Prostate gland (tissue), 2 donors: Measurements from ENCODE around the gene CFAP90. TPM values are rescaled to one million over a fixed set of nuclear protein-coding genes. Genes with fewer than 3 reads are reported as not detected.
A peak's percentile ranks its signal among the peaks of the same experiment; 100 is the strongest.

Source experiments
- DNase-seq: peaks from one replicate; pipeline ENCODE4 v3.0.0-alpha.2; 2019; ENCODE audit warnings: low spot score
- H3K27ac ChIP-seq, 2 donors: fragments of 200-600 bp; sonication (generic); 2 replicates each; pipeline ENCODE4 v1.5.1; 2017 to 2019
- H3K27me3 ChIP-seq: fragments of 200-600 bp; sonication (generic); replicated peaks from 2 replicates; pipeline ENCODE4 v1.5.1; 2019; ENCODE audit not compliant: insufficient read depth
- H3K36me3 ChIP-seq, 2 donors: fragments of 200-600 bp; sonication (generic); 1 replicate in 1 of 2; 2 replicates in 1 of 2; pipeline versions ENCODE4 v1.5.1 to v1.8.1; 2017 to 2019
- H3K4me1 ChIP-seq: fragments of 200-600 bp; sonication (generic); replicated peaks from 2 replicates; pipeline ENCODE4 v1.5.1; 2019
- H3K4me3 ChIP-seq, 2 donors: fragments of 200-600 bp; sonication (generic); 2 replicates each; pipeline ENCODE4 v1.5.1; 2017 to 2019
- H3K9me3 ChIP-seq: fragments of 200-600 bp; sonication (generic); 2 replicates; pipeline ENCODE4 v1.5.1; 2017
- POLR2A ChIP-seq: fragments of 450-650 bp; IDR thresholded peaks from one replicate; pipeline ENCODE4 v1.6.1; 2016; ENCODE audit warnings: antibody characterized with exemption, mild to moderate bottlenecking
- POLR2AphosphoS5 ChIP-seq: sonication (generic); formaldehyde crosslinking; IDR thresholded peaks from one replicate; pipeline ENCODE4 v1.6.1; 2017; ENCODE audit warnings: antibody characterized with exemption
- WGBS: methylation state at CpG from one replicate; pipeline ENCODE4 v1.1.5; 2018; 5-methylcytosine and 5-hydroxymethylcytosine counted together
- intact Hi-C: fragments of 100-400 bp; cut with DNase I; formaldehyde crosslinking; loops from one replicate; pipeline ENCODE4 v1.14.2; 2022
- total RNA-seq, 2 donors: library from RNA; depleted of rRNA; stranded (reverse); fragments of >200 nt; gene quantifications; one replicate each; pipeline ENCODE4 v1.1.0, GENCODE V29; 2016
- TF ChIP-seq, protein P1 (sequence below), 4 experiments: fragments of 200-600 bp in 2 of 4; fragments of 450-650 bp in 2 of 4; sonication (generic) in 2 of 4; IDR thresholded peaks; 1 replicate in 3 of 4; 2 replicates in 1 of 4; pipeline ENCODE4 v1.5.1; 2016 to 2019; ENCODE audit warnings: antibody characterized with exemption in 4 of 4, mild to moderate bottlenecking in 2 of 4, moderate library complexity in 2 of 4

Gene CFAP90
- total RNA-seq, 2 donors from 2014 or later: 0.87 to 1.1 TPM

GRCh38 chr5:7873216-7873615, 22.3 kb upstream of the CFAP90 start:
- intact Hi-C loops: no loop called here
- no peak overlapping the region for H3K27ac ChIP-seq
- WGBS: 88% methylated on average over 9 of the region's 9 CpGs
- H3K4me1 ChIP-seq: peaks cover 4% of the 10 kb centered on the region
- H3K36me3 ChIP-seq: no peaks in the 10 kb centered on the region
- no peaks in the 10 kb centered on the region for H3K9me3 ChIP-seq
- TF ChIP-seq POLR2A: no peak
- TF ChIP-seq, protein P1, sequence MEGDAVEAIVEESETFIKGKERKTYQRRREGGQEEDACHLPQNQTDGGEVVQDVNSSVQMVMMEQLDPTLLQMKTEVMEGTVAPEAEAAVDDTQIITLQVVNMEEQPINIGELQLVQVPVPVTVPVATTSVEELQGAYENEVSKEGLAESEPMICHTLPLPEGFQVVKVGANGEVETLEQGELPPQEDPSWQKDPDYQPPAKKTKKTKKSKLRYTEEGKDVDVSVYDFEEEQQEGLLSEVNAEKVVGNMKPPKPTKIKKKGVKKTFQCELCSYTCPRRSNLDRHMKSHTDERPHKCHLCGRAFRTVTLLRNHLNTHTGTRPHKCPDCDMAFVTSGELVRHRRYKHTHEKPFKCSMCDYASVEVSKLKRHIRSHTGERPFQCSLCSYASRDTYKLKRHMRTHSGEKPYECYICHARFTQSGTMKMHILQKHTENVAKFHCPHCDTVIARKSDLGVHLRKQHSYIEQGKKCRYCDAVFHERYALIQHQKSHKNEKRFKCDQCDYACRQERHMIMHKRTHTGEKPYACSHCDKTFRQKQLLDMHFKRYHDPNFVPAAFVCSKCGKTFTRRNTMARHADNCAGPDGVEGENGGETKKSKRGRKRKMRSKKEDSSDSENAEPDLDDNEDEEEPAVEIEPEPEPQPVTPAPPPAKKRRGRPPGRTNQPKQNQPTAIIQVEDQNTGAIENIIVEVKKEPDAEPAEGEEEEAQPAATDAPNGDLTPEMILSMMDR (IDR thresholded peaks at IDR 0.05): no peak
- TF ChIP-seq POLR2AphosphoS5: no peak
- DNase-seq: no peak
- H3K27me3 ChIP-seq: no peaks in the 10 kb centered on the region
- no peak overlapping the region for H3K4me3 ChIP-seq

DNA sequence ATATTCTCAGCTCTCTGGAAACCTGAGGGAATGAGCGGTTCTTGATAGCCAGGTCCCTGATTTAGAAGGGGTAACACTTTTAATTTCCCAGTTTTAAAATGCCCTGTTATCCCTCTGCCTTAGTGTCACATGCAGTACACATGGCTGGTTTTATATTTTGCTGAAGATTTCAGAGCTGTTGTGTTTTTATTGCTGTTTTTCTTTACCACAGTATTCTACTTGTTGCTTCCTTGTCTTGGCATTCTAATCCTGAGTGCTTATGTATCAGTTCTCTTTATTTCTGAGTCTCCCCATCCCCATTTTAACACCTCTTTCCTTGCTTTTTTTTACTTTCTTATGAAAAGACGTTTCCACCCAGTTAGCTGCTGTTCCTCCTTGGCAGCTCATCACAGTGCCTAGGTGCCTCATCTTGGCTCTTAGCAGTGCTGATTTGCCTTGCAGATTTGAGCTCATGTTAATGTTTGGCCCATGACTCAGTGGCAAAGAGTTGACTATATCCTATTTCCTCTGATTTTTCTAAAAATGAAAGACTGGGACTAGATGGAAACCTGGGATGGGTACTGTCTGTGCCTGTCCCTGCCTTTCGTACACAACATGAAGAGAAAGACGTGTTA, 21.7 kb upstream of the CFAP90 start:
- Histone ChIP-seq H3K27me3 (no peaks in the 10 kb centered on the region), H3K9me3 (no peaks in the 10 kb centered on the region), H3K4me1 (peaks cover 4% of the 10 kb centered on the region), H3K36me3 (no peaks in the 10 kb centered on the region), H3K27ac (no peak overlapping the region), H3K4me3 (no peak overlapping the region)
- DNase-seq: no peak
- TF ChIP-seq POLR2A (no peak), POLR2AphosphoS5 (no peak)
- TF ChIP-seq, protein P1 (IDR thresholded peaks at IDR 0.05): no peak
- intact Hi-C loops: no loop called here
- WGBS: 78% methylated on average over 4 of the region's 4 CpGs

DNA sequence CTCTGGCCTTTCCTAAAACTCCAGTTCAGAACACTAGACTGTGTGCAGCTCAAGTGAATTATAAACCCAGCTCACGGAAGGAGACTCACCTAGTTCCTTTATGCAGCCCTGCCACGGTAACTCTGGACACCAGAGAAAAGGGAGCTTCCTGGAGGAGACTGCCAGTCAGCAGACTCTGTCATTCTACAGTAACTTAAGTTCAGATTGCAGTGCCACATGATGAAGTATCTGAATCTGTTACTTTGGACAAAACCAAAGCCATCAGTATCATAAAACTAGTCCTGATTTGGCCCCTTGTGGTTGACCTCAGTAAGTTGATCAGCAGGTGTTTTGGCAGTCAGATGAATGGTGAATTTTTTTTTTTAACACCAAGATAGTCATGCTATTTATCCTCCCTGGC, 20.7 kb upstream of the CFAP90 start:
- Histone ChIP-seq H3K27ac (no peak overlapping the region), H3K4me3 (no peak overlapping the region), H3K36me3 (no peaks in the 10 kb centered on the region), H3K9me3 (no peaks in the 10 kb centered on the region), H3K4me1 (peaks cover 4% of the 10 kb centered on the region), H3K27me3 (no peaks in the 10 kb centered on the region)
- TF ChIP-seq POLR2A: no peak
- TF ChIP-seq, protein P1 (IDR thresholded peaks at IDR 0.05): no peak
- no peak for TF ChIP-seq POLR2AphosphoS5
- intact Hi-C loops: no loop called here
- 74% methylated on average over 2 of the region's 2 CpGs for WGBS
- DNase-seq: no peak

- peak overlapping the region; percentile 77 for H3K27ac ChIP-seq
- no peak for DNase-seq
These were observed 18.7 kb upstream of the CFAP90 start for GRCh38 chr5:7869474-7870136.

More at GRCh38 chr5:7869474-7870136, 18.7 kb upstream of the CFAP90 start:
- Histone ChIP-seq H3K4me1 (peaks cover 4% of the 10 kb centered on the region), H3K9me3 (no peaks in the 10 kb centered on the region), H3K27me3 (no peaks in the 10 kb centered on the region), H3K4me3 (peak overlapping the region; percentile 88 to 92), H3K36me3 (no peaks in the 10 kb centered on the region)
- no peak for TF ChIP-seq POLR2AphosphoS5
- TF ChIP-seq, protein P1 (IDR thresholded peaks at IDR 0.05): no peak
- no peak for TF ChIP-seq POLR2A
- WGBS: under 1% methylated on average over 40 of the region's 41 CpGs
- intact Hi-C loops: loop anchor here (5.0 kb wide), 1 partner anchor 472 kb away; the partner anchor contains the start of gene ADCY2
